HK-2 (cell line): ENCODE measurements around the gene NLGN1.
"Not testable (repeated sequence)": the region's sequence is repeated elsewhere in the genome, so short reads cannot be mapped to it uniquely, and the experiment has no call there.

Experiments
- DNase-seq: peaks from one replicate; pipeline ENCODE4 v3.0.0-alpha.2; 2018; ENCODE audit not compliant: unreplicated experiment

The NLGN1 gene

GRCh38 chr3:174216946-174217718 lies 819.6 kb downstream of the NLGN1 start:
- DNase-seq: no peak

DNA sequence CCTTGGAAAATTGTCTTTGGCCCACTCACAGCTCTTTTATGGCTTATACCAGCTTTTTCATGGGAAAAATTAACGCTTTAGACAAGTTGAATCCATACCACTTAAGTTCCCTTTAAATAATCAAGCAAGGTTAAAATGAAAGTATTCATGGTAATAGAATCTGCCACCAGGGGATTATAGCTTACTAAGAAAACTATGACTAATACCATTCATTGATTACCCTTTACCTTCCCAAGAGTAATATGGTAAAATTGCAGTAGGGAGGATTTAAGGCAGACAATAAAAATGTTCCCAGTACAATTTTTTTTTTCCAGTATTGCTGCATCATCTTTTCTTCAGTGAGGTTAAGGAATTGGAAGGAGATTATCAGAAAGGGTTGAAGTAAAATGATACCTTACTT lies 820.5 kb downstream of the NLGN1 start:
- DNase-seq: no peak

DNA sequence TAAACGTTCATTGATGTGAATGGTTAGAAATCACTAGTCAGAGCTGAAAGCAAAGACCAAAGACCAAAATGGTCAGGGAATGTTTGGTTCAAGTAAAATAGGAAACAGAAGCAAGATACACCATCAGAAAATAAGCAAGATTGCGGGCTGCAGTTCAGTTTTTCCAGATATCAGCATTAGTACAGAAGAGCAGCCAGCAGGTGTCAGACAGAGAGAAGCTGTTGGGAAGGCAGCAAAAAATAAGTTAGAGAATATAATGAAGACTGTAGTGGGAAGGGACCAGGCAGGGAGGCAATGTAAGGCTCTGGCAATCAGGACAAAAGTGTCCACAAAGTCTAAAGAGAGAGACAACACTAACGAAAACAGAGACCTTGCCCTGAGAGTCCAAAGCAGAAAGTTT lies 822.2 kb downstream of the NLGN1 start:
- DNase-seq: no peak

DNA sequence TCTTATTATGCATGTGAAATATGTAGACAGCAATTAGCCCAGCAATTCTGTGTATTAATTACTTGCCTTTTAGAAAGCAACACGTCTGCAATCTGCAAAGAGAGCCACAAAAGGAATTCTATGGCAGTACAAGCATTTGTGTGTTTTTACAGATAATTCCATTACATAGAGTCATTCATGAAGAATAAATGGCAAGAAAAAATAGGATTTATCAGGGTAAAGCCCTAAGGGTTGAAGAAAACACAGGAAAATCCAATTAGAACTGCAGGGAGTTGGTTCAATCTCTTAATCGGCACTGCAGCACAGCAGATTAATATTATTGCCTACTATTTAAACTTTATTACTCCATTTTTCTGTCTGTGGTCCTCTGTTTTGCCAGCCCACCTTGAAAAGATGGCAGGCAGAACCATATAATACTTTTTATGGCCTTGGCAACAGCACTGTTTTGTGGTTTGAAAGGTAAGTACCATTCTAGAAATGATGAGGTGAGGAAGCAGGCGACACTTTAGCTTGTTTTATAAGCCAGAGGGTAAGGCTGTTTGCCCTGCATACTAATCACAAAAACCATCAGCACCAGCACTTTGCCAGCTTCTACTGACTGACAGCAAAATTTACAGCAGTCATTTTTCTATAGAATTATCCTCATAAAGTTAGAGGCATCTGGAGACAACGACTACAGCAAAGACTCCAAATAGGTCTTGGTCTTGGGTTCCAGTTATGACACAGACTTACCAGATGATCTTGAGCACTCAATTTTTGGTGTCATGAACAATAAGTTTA lies 823.4 kb downstream of the NLGN1 start:
- no peak for DNase-seq

- DNase-seq: no peak
These were observed 825.5 kb downstream of the NLGN1 start for GRCh38 chr3:174223042-174223441.

GRCh38 chr3:174223626-174224025 lies 826.1 kb downstream of the NLGN1 start:
- DNase-seq: no peak

- DNase-seq: no peak
These were observed 832.4 kb downstream of the NLGN1 start for GRCh38 chr3:174229916-174230315.

- not testable (repeated sequence) for DNase-seq
These were observed 834.6 kb downstream of the NLGN1 start for GRCh38 chr3:174232028-174232657.

DNA sequence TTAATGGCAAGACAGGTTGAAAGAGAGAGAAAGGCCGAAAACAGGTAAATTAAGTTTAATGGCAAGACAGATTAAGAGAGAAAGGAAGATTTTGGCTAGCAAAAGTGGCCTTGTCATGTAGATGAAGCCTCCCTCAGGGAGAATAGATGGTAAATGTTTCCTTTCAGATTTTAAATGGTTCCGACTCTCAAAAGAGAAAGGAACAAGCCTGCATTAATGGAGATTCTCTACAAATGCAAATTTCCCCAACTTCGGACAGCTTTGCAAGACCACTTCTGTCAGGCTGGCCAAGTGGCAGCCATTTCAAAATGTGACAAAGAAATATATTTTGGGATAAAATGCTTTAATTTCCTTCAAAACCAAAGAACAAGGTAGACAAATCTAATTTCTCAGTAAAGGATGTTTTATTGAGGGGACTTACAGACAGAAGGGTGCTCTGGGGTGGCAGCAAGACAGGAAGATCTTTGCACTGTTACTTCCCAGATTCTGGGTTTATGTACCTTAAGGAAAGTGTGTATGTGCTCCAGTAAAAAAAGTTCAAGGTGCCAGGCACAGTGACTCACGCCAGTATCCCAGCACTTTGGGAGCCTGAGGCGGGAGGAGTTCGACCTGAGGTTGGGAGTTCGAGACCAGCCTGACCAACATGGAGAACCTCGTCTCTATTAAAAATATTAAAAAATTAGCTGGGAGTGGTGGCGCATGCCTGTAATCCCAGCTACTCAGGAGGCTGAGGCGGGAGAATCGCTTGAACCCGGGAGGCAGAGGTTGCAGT lies 835.3 kb downstream of the NLGN1 start:
- no peak for DNase-seq

GRCh38 chr3:174233511-174233910 lies 836.0 kb downstream of the NLGN1 start:
- DNase-seq: no peak

- no peak for DNase-seq
These were observed 844.9 kb downstream of the NLGN1 start for GRCh38 chr3:174242311-174243041.

DNA sequence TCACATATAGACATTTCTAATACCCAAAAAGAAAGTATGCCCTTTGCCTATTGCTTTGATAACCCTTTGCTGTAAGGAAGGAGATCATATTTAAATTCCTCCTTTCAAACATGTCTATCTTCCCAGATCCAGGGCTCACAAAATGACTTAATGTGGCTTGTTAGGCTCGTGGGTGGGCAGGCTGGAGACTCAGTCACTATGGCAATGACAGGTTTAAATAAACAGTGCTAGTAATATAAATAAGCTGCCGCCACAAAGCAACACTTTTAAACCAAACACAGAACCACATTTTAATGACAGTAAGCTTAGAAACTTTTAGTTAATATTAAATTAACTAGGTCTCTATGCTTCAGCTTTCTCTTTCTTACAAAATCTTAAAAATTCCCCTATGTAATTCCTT lies 845.6 kb downstream of the NLGN1 start:
- DNase-seq: no peak

GRCh38 chr3:174247687-174248152 lies 850.2 kb downstream of the NLGN1 start:
- no peak for DNase-seq

- no peak for DNase-seq
These were observed 854.1 kb downstream of the NLGN1 start for GRCh38 chr3:174251681-174252080.

- no peak for DNase-seq
These were observed 855.8 kb downstream of the NLGN1 start for GRCh38 chr3:174253196-174253823.

DNA sequence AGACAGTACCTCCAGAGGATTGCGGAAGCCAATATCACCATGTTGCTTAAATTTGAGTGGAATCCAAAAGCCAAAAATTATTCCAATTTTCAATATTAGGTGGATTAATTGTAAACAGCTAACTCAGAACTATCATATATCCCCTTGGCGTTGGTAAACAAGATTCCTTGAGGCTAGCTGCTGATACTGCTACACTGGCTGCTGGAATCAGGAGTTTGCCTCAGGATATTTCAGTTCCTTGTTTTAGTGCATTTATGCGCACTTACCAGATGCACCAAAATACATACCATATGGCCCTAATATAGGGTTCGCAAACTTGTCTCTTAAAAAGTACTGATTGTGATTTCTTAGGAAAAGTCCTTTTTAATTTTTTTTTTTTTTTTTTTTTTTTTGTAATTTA lies 856.4 kb downstream of the NLGN1 start:
- no peak for DNase-seq

- no peak for DNase-seq
These were observed 857.9 kb downstream of the NLGN1 start for GRCh38 chr3:174255454-174255853.

- DNase-seq: no peak
These were observed 868.9 kb downstream of the NLGN1 start for GRCh38 chr3:174266476-174266875.

- no peak for DNase-seq
These were observed 870.5 kb downstream of the NLGN1 start for GRCh38 chr3:174268061-174268460.

GRCh38 chr3:174268586-174268985 lies 871.0 kb downstream of the NLGN1 start:
- DNase-seq: no peak

- DNase-seq: no peak
These were observed 873.3 kb downstream of the NLGN1 start for GRCh38 chr3:174270841-174271240.
